HG03103 (cell line): ENCODE results near the gene SLC28A1.
"Not testable (repeated sequence)": the region's sequence is repeated elsewhere in the genome, so short reads cannot be mapped to it uniquely, and the experiment has no call there.

Experiments
- ATAC-seq: cut with Tn5 transposase; IDR thresholded peaks from one replicate; pipeline ENCODE4 v1.9.1; 2021; ENCODE audit warnings: low read depth; ENCODE audit not compliant: unreplicated experiment

SLC28A1 gene, protein sequence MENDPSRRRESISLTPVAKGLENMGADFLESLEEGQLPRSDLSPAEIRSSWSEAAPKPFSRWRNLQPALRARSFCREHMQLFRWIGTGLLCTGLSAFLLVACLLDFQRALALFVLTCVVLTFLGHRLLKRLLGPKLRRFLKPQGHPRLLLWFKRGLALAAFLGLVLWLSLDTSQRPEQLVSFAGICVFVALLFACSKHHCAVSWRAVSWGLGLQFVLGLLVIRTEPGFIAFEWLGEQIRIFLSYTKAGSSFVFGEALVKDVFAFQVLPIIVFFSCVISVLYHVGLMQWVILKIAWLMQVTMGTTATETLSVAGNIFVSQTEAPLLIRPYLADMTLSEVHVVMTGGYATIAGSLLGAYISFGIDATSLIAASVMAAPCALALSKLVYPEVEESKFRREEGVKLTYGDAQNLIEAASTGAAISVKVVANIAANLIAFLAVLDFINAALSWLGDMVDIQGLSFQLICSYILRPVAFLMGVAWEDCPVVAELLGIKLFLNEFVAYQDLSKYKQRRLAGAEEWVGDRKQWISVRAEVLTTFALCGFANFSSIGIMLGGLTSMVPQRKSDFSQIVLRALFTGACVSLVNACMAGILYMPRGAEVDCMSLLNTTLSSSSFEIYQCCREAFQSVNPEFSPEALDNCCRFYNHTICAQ

DNA sequence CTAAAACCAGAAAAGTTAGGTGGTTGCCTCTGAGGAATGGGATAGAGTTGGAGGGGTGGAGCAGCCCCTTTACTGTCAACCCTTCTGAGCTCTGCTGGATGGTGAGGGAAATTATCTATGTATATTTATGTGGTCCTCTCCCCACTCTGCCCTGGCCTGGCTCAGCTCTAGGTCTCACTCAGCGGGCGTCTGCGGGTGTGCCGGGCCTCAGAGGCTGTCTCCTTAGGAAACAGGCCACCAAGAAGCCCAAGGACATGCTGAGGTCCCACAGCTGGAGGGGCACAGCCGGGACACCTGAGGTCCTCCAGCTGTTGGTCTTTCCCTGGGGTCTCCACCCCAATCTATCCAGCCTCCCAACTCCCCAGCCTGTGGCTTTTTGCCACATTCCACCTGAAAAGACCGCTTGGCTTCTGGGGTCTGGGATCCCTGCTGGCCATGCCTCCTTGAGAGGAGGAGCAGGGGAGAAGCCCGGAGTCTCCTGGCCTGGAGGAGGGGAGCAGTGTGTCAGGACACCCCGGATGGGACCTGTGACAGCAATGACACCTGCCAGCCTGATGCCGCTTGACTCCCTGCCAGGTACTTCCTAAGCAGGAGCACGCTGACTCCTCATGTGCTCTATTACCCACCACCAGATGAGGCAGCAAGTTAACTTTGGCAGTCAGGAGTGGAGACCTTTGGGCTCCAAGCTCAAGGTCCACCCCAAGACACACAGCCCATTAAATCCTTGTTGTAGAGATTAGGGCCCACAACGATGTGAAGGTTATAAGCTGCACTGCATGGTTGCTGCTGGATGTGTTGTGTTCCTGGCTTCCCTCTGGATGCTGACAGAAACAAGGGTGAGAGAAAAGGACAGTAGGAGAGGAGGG, at the start of gene SLC28A1:
SLC28A1 (plus strand) TSS at position 747 of the 866 bp plus-strand sequence. CDS start 3,099 bp downstream, outside the sequence.
- ATAC-seq = no peak

DNA sequence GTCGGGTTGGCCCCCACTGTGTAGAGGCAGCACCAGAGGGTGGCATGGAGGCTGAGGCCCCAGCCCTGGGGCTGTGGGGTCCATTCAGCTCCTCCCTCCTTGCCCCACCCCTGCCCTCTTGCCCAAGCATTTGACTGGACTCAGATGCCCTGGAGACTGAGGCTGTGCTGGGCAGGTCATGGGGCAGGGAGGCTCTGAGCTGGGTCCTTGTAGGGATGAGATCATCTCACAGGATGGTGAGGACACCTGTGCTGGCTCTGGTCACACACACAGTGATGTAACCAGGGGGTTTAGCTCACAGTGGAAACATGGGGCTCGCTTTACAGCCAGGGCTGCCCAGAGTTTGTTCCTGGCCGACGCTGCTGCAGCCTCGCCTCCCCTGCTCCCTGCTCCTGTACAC, 49.5 kb upstream of the SLC28A1 start:
- ATAC-seq = no peak

GRCh38 chr15:84835661-84836337, 48.7 kb upstream of the SLC28A1 start:
- no peak for ATAC-seq

DNA sequence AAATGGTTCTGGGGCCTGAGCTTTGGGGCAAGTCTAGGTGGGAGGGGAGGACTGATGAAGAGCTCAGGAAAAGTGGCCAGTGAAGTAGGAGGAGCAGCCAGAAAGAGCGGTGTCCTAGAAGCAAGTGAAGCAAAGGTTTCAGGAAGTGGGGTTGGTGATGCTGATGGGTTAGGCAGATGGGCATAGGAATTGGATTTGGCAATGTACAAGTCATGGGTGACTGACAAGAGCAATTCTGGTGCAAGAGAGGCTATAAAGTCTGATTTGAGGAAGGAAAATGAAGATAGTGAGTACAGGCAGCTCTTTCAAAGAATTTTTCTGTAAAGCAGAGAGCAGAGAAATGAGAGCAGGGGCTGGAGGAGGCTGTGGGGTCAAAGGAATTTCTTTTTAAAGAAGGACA, 47.6 kb upstream of the SLC28A1 start:
- no peak for ATAC-seq

DNA sequence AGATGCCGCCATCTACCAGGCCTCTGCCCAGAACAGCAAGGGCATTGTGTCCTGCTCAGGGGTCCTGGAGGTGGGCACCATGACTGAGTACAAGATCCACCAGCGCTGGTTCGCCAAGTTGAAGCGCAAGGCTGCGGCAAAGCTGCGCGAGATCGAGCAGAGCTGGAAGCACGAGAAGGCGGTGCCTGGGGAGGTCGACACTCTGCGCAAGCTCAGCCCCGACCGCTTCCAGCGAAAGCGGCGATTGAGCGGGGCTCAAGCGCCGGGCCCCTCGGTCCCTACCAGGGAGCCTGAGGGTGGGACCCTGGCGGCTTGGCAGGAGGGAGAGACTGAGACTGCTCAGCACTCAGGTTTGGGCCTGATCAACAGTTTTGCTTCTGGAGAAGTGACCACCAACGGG, 44.7 kb upstream of the SLC28A1 start:
- no peak for ATAC-seq

- no peak for ATAC-seq
Measured at GRCh38 chr15:84840255-84840654, 44.2 kb upstream of the SLC28A1 start.

- ATAC-seq = no peak
Measured at GRCh38 chr15:84840741-84841429, 43.6 kb upstream of the SLC28A1 start.

GRCh38 chr15:84842781-84843180, 41.7 kb upstream of the SLC28A1 start:
- ATAC-seq = no peak

DNA sequence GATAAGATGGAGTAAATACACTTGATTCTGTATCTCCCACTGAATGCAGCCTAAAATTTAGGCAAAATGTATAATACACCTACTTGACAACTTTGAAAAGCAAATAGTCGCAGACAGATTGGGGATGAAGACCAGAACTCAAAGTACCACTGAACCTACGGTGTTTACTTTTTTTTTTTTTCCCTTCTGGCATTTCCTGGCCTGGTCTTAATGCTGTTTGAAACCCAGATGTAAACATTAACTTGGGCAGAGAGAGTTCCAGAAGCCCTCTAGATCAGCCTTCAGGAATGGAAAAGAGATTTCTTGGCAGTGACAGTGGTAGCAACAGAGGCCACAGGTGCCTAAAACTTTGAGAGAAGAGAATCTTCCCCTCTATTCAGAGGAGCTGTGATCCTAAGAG, 39.5 kb upstream of the SLC28A1 start:
- ATAC-seq = no peak

GRCh38 chr15:84845631-84846030, 38.8 kb upstream of the SLC28A1 start:
- ATAC-seq = not testable (repeated sequence)

GRCh38 chr15:84846269-84846668, 38.2 kb upstream of the SLC28A1 start:
- no peak for ATAC-seq

- no peak for ATAC-seq
Measured at GRCh38 chr15:84847382-84847781, 37.1 kb upstream of the SLC28A1 start.

GRCh38 chr15:84852212-84852611, 32.2 kb upstream of the SLC28A1 start:
- ATAC-seq = no peak

- ATAC-seq = no peak
Measured at GRCh38 chr15:84855136-84855535, 29.3 kb upstream of the SLC28A1 start.

DNA sequence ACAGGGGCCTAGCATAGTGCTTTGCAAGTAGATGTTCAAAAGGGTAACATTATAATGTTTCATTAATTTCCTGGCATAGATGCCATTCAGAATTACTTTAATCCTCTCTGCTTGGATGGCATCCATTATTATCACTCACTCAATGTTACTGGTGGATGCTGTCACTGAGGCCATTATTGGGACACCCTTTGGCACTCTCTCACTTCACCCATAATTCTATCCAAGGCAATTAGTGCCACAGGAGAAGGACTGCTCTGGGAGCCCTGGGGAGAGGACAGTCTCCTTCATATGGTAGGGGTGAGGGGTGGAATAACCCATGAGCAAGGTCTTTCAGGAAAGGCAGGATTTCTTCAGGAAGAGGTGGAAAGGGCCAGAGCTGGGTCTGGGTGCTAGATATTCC, 28.7 kb upstream of the SLC28A1 start:
- ATAC-seq = no peak

DNA sequence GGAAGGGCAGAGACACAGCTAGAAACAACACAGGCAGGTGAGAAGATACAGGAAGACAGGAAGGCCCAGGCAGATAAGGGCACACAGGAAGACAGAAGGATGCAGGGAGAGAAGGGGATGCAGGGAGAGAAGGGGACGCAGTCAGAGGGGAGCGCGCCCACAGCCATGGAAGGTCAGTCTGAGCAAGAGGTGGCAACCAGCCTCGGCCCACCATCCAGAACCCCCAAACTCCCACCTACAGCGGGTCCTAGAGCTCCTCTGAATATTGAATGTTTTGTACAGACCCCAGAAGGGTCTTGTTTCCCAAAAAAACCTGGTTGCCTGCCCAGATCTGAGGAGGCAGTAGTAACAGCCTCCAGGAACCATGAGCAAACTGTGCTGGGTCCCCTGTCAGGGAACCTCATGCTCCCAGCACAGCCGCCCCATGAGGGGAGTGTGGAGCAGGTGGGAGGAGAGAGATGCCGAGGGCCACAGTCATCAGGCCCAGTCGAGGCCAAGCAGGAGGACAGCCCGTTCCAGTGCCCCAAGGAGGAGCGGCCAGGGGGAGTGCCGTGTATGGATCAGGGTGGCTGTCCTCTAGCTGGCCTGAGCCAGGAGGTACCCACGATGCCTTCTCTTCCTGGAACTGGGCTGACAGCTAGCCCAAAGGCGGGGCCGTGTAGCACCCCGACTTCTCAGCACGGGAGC, 27.6 kb upstream of the SLC28A1 start:
- ATAC-seq = no peak

DNA sequence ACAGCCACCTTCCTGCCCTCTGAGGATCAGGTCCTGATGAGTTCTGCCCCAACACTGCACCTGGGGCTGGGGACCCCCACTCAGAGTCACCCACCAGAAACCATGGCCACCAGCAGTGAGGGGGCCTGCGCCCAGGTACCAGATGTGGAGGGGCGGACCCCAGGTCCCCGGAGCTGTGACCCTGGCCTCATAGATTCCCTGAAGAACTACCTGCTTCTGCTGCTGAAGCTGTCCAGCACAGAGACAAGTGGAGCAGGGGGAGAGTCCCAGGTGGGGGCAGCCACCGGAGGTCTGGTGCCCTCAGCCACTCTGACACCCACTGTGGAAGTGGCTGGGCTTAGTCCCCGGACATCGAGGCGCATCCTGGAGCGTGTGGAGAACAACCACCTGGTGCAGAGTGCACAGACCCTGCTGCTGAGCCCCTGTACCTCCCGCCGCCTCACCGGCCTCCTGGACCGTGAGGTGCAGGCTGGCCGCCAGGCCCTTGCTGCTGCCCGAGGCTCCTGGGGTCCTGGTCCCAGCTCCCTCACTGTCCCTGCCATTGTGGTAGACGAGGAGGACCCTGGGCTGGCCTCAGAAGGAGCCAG, 27.0 kb upstream of the SLC28A1 start:
- ATAC-seq = no peak

- no peak for ATAC-seq
Measured at GRCh38 chr15:84858231-84858630, 26.2 kb upstream of the SLC28A1 start.

DNA sequence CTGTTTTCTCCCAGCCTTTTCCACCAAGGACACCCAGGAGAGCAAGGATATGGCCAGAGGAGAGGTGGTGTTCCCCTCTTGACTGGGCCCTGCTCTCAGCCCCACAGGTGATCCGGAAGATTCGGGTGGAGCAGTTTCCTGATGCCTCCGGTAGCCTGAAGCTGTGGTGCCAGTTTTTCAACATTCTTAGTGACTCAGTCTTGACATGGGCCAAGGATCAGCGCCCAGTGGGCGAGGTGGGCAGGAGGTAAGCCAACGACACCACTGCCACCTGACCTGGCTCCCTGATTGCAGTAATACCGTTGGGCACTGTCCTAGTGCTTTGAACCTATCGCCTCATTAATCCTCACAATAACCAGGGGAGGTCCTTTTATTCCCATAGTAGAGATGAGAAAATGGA, 25.3 kb upstream of the SLC28A1 start:
- no peak for ATAC-seq
